B cell (primary cell): ENCODE measurements around the gene CRIP3. TPM values are rescaled to one million over a fixed set of nuclear protein-coding genes. Genes with fewer than 3 reads are reported as not detected.

ENCODE experiments used
- ATAC-seq: fragments of 200-7000 bp; cut with Tn5 transposase; one replicate; pipeline ENCODE4 v1.10.0; 2021; ENCODE audit warnings: low read depth, mild to moderate bottlenecking, moderate number of reproducible peaks, moderate library complexity
- CTCF ChIA-PET: fragments of 350-600 bp; sonication (Branson Sonifier 250); formaldehyde crosslinking; loops from one replicate; lab custom pipeline; 2021; ENCODE audit warnings: antibody characterized with exemption, inconsistent platforms; lab: Charles Lee
- POLR2A ChIA-PET: fragments of 350-600 bp; sonication (Branson Sonifier 250); formaldehyde crosslinking; loops from one replicate; lab custom pipeline; 2021; ENCODE audit warnings: antibody characterized with exemption; lab: Charles Lee
- DNase-seq: peaks from one replicate; pipeline ENCODE4 v3.0.0; 2013
- H2AFZ ChIP-seq: 2 replicates; pipeline ENCODE4 v1.6.1; 2012; ENCODE audit warnings: mild to moderate bottlenecking, low read depth, low read length; ENCODE audit not compliant: insufficient read depth, poor library complexity, severe bottlenecking
- H3K27ac ChIP-seq, 2 donors: 1 replicate in 1 of 2; 2 replicates in 1 of 2; pipeline ENCODE4 v1.5.1; 2012 to 2013; ENCODE audit warnings: low read length in 2 of 2, mild to moderate bottlenecking in 2 of 2, moderate library complexity in 1 of 2
- H3K27me3 ChIP-seq, 4 experiments: fragments of 200-600 bp in 1 of 4; sonication (generic) in 1 of 4; replicated peaks in 1 of 4; 1 replicate in 2 of 4; 2 replicates in 2 of 4; pipeline versions ENCODE4 v1.6.1 to v1.7.0; 2013 to 2016; ENCODE audit warnings: low read length in 3 of 4, mild to moderate bottlenecking in 2 of 4, mixed read lengths in 1 of 4, moderate library complexity in 1 of 4; ENCODE audit not compliant: insufficient read depth in 4 of 4, control insufficient read depth in 3 of 4; ENCODE audit errors: control extremely low read depth in 1 of 4
- H3K36me3 ChIP-seq, 2 experiments: replicated peaks in 1 of 2; 1 replicate in 1 of 2; 2 replicates in 1 of 2; pipeline versions ENCODE4 v1.6.1 to v1.7.1; 2013; ENCODE audit warnings: low read length in 1 of 2; ENCODE audit not compliant: insufficient read depth in 2 of 2, control insufficient read depth in 1 of 2; ENCODE audit errors: control extremely low read depth in 1 of 2, extremely low read depth in 1 of 2
- H3K4me1 ChIP-seq, 2 donors: fragments of 200-600 bp in 1 of 2; sonication (generic) in 1 of 2; 1 replicate in 1 of 2; 2 replicates in 1 of 2; pipeline versions ENCODE4 v1.5.1 to v1.6.1; 2013 to 2017; ENCODE audit warnings: low read length in 2 of 2; ENCODE audit not compliant: control insufficient read depth in 2 of 2, insufficient read depth in 2 of 2
- H3K4me2 ChIP-seq: replicated peaks from 2 replicates; pipeline ENCODE3; 2012; ENCODE audit warnings: mild to moderate bottlenecking, low read depth, low read length; ENCODE audit not compliant: poor library complexity, severe bottlenecking
- H3K4me3 ChIP-seq, 5 experiments: fragments of 200-600 bp in 1 of 5; sonication (generic) in 1 of 5; 1 replicate in 3 of 5; 2 replicates in 2 of 5; pipeline versions ENCODE4 v1.5.1 to v1.7.0; 2011 to 2016; ENCODE audit warnings: low read length in 4 of 5, mild to moderate bottlenecking in 4 of 5, low read depth in 2 of 5, control low read depth in 1 of 5, moderate library complexity in 1 of 5; ENCODE audit not compliant: insufficient read depth in 1 of 5; ENCODE audit errors: control extremely low read depth in 1 of 5, extremely low read depth in 1 of 5
- H3K79me2 ChIP-seq: fragments of 200-600 bp; sonication (generic); one replicate; pipeline ENCODE4 v1.6.0; 2016; ENCODE audit warnings: low read length; ENCODE audit not compliant: control insufficient read depth, insufficient read depth
- H3K9ac ChIP-seq: fragments of 200-600 bp; sonication (generic); 2 replicates; pipeline ENCODE4 v1.6.1; 2017; ENCODE audit warnings: mild to moderate bottlenecking, low read length, moderate library complexity
- H3K9me3 ChIP-seq, 3 donors: one replicate each; pipeline versions ENCODE4 v1.6.1 to v1.7.1; 2013; ENCODE audit warnings: low read length in 2 of 3; ENCODE audit not compliant: control insufficient read depth in 2 of 3, insufficient read depth in 1 of 3; ENCODE audit errors: control extremely low read depth in 1 of 3
- H4K20me1 ChIP-seq: 2 replicates; pipeline ENCODE4 v1.6.0; 2012; ENCODE audit warnings: mild to moderate bottlenecking, low read length; ENCODE audit not compliant: insufficient read depth, control insufficient read depth, poor library complexity, severe bottlenecking
- H3K27ac Mint-ChIP-seq: one replicate; pipeline ENCODE4 v1.8.0; 2021; ENCODE audit warnings: mixed read lengths
- H3K27me3 Mint-ChIP-seq: one replicate; pipeline ENCODE4 v1.8.0; 2021; ENCODE audit warnings: mixed read lengths
- H3K4me1 Mint-ChIP-seq: one replicate; pipeline ENCODE4 v1.8.0; 2021; ENCODE audit warnings: mixed read lengths
- H3K4me3 Mint-ChIP-seq: one replicate; pipeline ENCODE4 v1.8.0; 2021; ENCODE audit warnings: mixed read lengths
- H3K9me3 Mint-ChIP-seq: one replicate; pipeline ENCODE4 v1.8.0; 2022; ENCODE audit warnings: mixed read lengths; ENCODE audit not compliant: insufficient read depth
- EZH2 ChIP-seq: IDR thresholded peaks from 2 replicates; pipeline ENCODE4 v1.6.1; 2012; ENCODE audit warnings: borderline replicate concordance, low read depth, mild to moderate bottlenecking, moderate library complexity, low read length; ENCODE audit not compliant: insufficient read depth, poor library complexity, severe bottlenecking
- WGBS: methylation state at CpG from one replicate; pipeline ENCODE4 v1.1.5; 2013; ENCODE audit warnings: missing lambda C conversion rate; ENCODE audit not compliant: insufficient coverage; 5-methylcytosine and 5-hydroxymethylcytosine counted together
- intact Hi-C: fragments of 100-400 bp; cut with micrococcal nuclease; formaldehyde crosslinking; loops from one replicate; pipeline ENCODE4 v1.10.0; 2022
- polyA plus RNA-seq: library from polyadenylated mRNA; depleted of rRNA; stranded (reverse); fragments of >200 nt; gene quantifications from 2 replicates; pipeline ENCODE4 v1.2.3, GENCODE V29; 2012
- total RNA-seq, 2 donors: library from RNA; stranded (reverse); fragments of 120-200 nt in 1 of 2; gene quantifications; 1 replicate in 1 of 2; 2 replicates in 1 of 2; pipeline versions ENCODE4 v1.2.3 to v1.2.4, GENCODE V29; 2013 to 2022
- TF ChIP-seq, protein P1 (sequence below): fragments of 200-600 bp; IDR thresholded peaks from one replicate; pipeline ENCODE4 v1.8.0; 2022; ENCODE audit warnings: antibody characterized with exemption, mild to moderate bottlenecking

CRIP3 gene
- total and polyA plus RNA-seq, 2 donors (not counting 1 experiment from before 2014, with no cell fraction given): 25.8 to 64.6 TPM

DNA sequence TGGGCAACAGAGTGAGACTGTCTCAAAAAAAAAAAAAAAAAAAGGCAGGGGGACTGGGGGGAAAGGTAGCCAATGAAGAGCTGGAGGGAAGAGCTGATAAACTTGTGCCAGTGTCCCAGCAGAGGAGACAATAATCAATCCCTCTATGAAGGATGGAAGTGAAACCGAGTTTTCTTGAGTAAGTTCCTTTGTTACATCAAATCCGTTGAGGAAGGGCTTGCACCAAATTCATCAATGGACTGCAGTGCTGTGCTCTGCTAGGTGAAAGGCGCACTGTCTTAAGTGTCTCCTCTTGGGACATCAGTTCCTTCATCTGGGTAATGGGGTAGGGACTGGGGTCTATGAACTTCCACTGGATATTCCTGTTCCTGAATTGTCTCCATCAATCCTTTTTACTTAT is 3.0 kb upstream of the CRIP3 start:
- Histone ChIP-seq H3K27ac (no peak overlapping the region), H3K4me1 (peaks cover 57 to 61% of the 10 kb centered on the region in 2 donors), H3K4me2 (no peak overlapping the region), H3K9ac (no peak overlapping the region), H3K9me3 (peaks cover 0 to 7% (median 0%) of the 10 kb centered on the region in 3 donors), H3K79me2 (peaks cover 9% of the 10 kb centered on the region), H3K27me3 (no peaks in the 10 kb centered on the region), H3K36me3 (peaks cover 0 to 2% of the 10 kb centered on the region in 2 experiments), H3K4me3 (no peak overlapping the region), H4K20me1 (peaks cover 8% of the 10 kb centered on the region), H2AFZ (no peak overlapping the region)
- Mint-ChIP-seq H3K27me3 (no peaks in the 10 kb centered on the region), H3K9me3 (peaks cover 2% of the 10 kb centered on the region), H3K27ac (peak overlapping the region; percentile 50), H3K4me1 (peaks cover 72% of the 10 kb centered on the region), H3K4me3 (no peak overlapping the region)
- WGBS: no CpG with 5 or more reads among the region's 3 CpGs
- ChIA-PET POLR2A (interaction anchor here (0.7 to 1.2 kb wide), 3 partner anchors 53 to 215 kb away, joined by 3 to 4 read pairs (median 3); no protein-coding TSS in a partner anchor), CTCF (interaction anchor here (1.4 kb wide), 1 partner anchor 72 kb away, joined by 3 read pairs; no protein-coding TSS in a partner anchor)
- no peak for ATAC-seq
- no peak for DNase-seq
- TF ChIP-seq, protein P1, sequence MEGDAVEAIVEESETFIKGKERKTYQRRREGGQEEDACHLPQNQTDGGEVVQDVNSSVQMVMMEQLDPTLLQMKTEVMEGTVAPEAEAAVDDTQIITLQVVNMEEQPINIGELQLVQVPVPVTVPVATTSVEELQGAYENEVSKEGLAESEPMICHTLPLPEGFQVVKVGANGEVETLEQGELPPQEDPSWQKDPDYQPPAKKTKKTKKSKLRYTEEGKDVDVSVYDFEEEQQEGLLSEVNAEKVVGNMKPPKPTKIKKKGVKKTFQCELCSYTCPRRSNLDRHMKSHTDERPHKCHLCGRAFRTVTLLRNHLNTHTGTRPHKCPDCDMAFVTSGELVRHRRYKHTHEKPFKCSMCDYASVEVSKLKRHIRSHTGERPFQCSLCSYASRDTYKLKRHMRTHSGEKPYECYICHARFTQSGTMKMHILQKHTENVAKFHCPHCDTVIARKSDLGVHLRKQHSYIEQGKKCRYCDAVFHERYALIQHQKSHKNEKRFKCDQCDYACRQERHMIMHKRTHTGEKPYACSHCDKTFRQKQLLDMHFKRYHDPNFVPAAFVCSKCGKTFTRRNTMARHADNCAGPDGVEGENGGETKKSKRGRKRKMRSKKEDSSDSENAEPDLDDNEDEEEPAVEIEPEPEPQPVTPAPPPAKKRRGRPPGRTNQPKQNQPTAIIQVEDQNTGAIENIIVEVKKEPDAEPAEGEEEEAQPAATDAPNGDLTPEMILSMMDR: no peak
- TF ChIP-seq EZH2: no peak
- intact Hi-C loops: loop anchor here (1.0 to 5.0 kb wide), 3 partner anchors 11 to 71 kb away; partner anchors contain the start of gene ZNF318

DNA sequence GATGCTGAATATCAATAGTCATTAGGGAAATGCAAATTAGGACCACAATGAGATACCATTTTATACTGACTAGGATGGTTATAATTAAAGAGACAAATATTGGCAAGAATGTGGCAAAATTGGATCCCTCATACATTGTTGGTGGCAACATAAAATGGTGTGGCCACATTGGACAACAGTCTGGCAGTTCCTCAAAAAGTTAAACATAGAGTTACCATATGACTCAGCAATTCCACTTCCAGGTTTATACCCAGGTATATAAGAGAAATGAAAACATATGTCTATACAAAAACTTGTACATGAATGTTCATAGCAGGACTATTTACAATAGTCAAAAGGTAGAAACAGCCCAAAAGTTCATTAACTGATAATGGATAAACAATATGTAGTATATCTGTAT is 2.0 kb upstream of the CRIP3 start:
- no peak overlapping the region for H3K27ac Mint-ChIP-seq
- ChIA-PET POLR2A (no interaction called here), CTCF (no interaction called here)
- no peak overlapping the region for H3K4me2 ChIP-seq
- H2AFZ ChIP-seq: no peak overlapping the region
- intact Hi-C loops: loop anchor here (5.0 kb wide), 1 partner anchor 57 kb away; the partner anchor contains the start of gene ZNF318
- peaks cover 46 to 51% of the 10 kb centered on the region in 2 donors for H3K4me1 ChIP-seq
- peaks cover 8% of the 10 kb centered on the region for H4K20me1 ChIP-seq
- DNase-seq (no peak), ATAC-seq (no peak)
- no peaks in the 10 kb centered on the region for H3K27me3 Mint-ChIP-seq
- peaks cover 9% of the 10 kb centered on the region for H3K79me2 ChIP-seq
- H3K4me3 Mint-ChIP-seq: peak overlapping the region; percentile 23
- no peak overlapping the region for H3K27ac ChIP-seq
- TF ChIP-seq, protein P1: no peak
- no peak for TF ChIP-seq EZH2
- no peak overlapping the region for H3K9ac ChIP-seq
- H3K36me3 ChIP-seq: peaks cover 2% of the 10 kb centered on the region in 2 experiments
- H3K27me3 ChIP-seq: no peaks in the 10 kb centered on the region
- H3K4me3 ChIP-seq: no peak overlapping the region
- H3K9me3 Mint-ChIP-seq: peaks cover 2% of the 10 kb centered on the region
- peaks cover 62% of the 10 kb centered on the region for H3K4me1 Mint-ChIP-seq
- H3K9me3 ChIP-seq: peaks cover 0 to 7% (median 0%) of the 10 kb centered on the region in 3 donors
